H1 (cell line): Measurements from ENCODE around the gene SOHLH1. TPM values are rescaled to one million over a fixed set of nuclear protein-coding genes. Genes with fewer than 3 reads are reported as not detected.

Experiments used
- polyA plus RNA-seq, 7 experiments: library from polyadenylated mRNA; depleted of rRNA in 3 of 7; stranded (reverse) in 5 of 7; unstranded in 2 of 7; fragments of >200 nt in 5 of 7; fragments of 200-250 nt in 2 of 7; gene quantifications; 1 replicate in 5 of 7; 2 replicates in 1 of 7; 4 replicates in 1 of 7; pipeline versions ENCODE4 v1.2.1 to v1.2.3, GENCODE V29; 2011 to 2013; ENCODE audit warnings: missing spikeins in 2 of 7, mixed read lengths in 2 of 7
- total RNA-seq: library from RNA; stranded (reverse); fragmentation: NEBNext Ultra II Directional; extraction: Animal tissue kit (Norgen Biotek cat#: 25700); gene quantifications from 2 replicates; pipeline ENCODE4 v1.2.1, GENCODE V29; 2021
- TF ChIP-seq, protein P1 (sequence below): IDR thresholded peaks from 2 replicates; pipeline ENCODE4 v1.6.1; 2012; ENCODE audit warnings: inconsistent platforms

Gene SOHLH1
- total and polyA plus RNA-seq, 2 of the 8 experiments (the other 6 are each of a cell fraction or from before 2014, with no cell fraction given): 0.11 TPM; not detected in 1

GRCh38 chr9:135671591-135672041 is 27.7 kb downstream of the SOHLH1 start (continued):
- TF ChIP-seq, protein P1, sequence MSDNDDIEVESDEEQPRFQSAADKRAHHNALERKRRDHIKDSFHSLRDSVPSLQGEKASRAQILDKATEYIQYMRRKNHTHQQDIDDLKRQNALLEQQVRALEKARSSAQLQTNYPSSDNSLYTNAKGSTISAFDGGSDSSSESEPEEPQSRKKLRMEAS: peak; percentile 62
